ENCODE data around the gene CLCN6. TPM values are rescaled to one million over a fixed set of nuclear protein-coding genes. Genes with fewer than 3 reads are reported as not detected.

CLCN6 gene
- total and polyA plus RNA-seq, 2 of the 8 experiments (the other 6 are each of a cell fraction or from before 2014, with no cell fraction given): 15.7 to 26.0 TPM

DNA sequence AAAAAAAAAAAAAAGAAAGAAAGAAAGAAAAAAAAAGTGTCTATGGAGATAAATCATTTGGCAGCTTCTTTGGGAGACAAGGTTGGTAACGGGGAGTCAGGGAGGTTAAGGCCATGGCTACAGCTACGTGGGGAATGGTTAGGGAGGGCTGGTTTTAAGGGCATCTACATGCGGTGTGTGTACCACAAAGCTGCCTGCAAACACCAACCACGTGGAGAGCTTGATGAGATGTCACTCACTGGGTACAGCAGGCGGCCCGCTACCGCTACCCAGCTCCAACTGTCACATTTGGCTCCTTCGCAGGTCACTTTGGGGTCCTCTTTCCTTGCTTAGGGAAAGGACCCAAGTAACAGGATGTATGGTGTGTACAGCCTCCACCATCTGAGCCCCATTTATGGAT lies 48.5 kb downstream of the CLCN6 start:
- H2BK120ac ChIP-seq (replicated peaks; ENCODE audit: low read depth, low read length): no peak overlapping the region
- H3K9ac ChIP-seq (replicated peaks in 1 of 4; ENCODE audit: extremely low read depth in 1 of 4, low read depth in 3 of 4, low read length in 3 of 4): no peak overlapping the region
- H3K14ac ChIP-seq (ENCODE audit: insufficient read length): no peak overlapping the region
- H3K9me3 ChIP-seq (ENCODE audit: insufficient read depth in 2 of 2, low read depth in 1 of 2, low read length in 1 of 2): no peaks in the 10 kb centered on the region
- no peak overlapping the region for H3K18ac ChIP-seq (ENCODE audit: extremely low read depth, low read length)
- no peak overlapping the region for H3K56ac ChIP-seq (replicated peaks; ENCODE audit: insufficient read length, low read depth, low read length)
- peaks cover 0 to 20% (median 11%) of the 10 kb centered on the region in 4 experiments; a peak in 6 of 7 replicates for H3K27me3 ChIP-seq (replicated peaks in 1 of 4; ENCODE audit: control insufficient read depth in 3 of 4, extremely low read depth in 1 of 4, insufficient read depth in 3 of 4, low read length in 3 of 4)
- no peak overlapping the region for H3K27ac ChIP-seq (ENCODE audit: low read depth, low read length)
- peaks cover 0 to 8% of the 10 kb centered on the region in 2 experiments for H4K20me1 ChIP-seq (replicated peaks in 1 of 2; ENCODE audit: control insufficient read depth in 1 of 2, insufficient read depth in 2 of 2, low read length in 2 of 2)
- no peak overlapping the region for H2BK12ac ChIP-seq (ENCODE audit: low read depth, low read length)
- DNase-seq (ENCODE audit: low read depth in 1 of 2, low spot score in 2 of 2) (no peak), FAIRE-seq (no peak)
- peaks cover 0 to 3% (median 1%) of the 10 kb centered on the region in 4 experiments; a peak in 1 of 7 replicates for H3K4me1 ChIP-seq (replicated peaks in 1 of 4; ENCODE audit: control insufficient read depth in 3 of 4, insufficient read depth in 4 of 4, low read length in 3 of 4)
- TF ChIP-seq ASH2L (IDR thresholded peaks at IDR 0.05; ENCODE audit: low read length) (no peak), CHD1 (IDR thresholded peaks at IDR 0.05; ENCODE audit: low read depth, low read length) (no peak), POLR2A (IDR thresholded peaks at IDR 0.05; ENCODE audit: control extremely low read depth in 1 of 2, low read depth in 2 of 2, low read length in 2 of 2) (no peak), RXRA (IDR thresholded peaks at IDR 0.05; ENCODE audit: insufficient read depth, low read depth, low read length) (no peak), KDM1A (IDR thresholded peaks at IDR 0.05; ENCODE audit: borderline replicate concordance, low read length) (no peak), SRF (IDR thresholded peaks at IDR 0.05; ENCODE audit: low read depth, low read length) (no peak), ZNF274 (IDR thresholded peaks at IDR 0.05; ENCODE audit: borderline replicate concordance, extremely low read depth, low read length) (no peak), TEAD4 (IDR thresholded peaks at IDR 0.05; ENCODE audit: low read depth, low read length) (no peak), TAF1 (IDR thresholded peaks at IDR 0.05; ENCODE audit: low read depth, low read length) (no peak), SUZ12 (IDR thresholded peaks at IDR 0.05; ENCODE audit: low read length) (no peak), GTF2F1 (IDR thresholded peaks at IDR 0.05; ENCODE audit: borderline replicate concordance, low read depth, low read length) (no peak), CTBP2 (IDR thresholded peaks at IDR 0.05; ENCODE audit: borderline replicate concordance, insufficient read depth, insufficient read length, low read length) (no peak)
- TF ChIP-seq, protein P1, sequence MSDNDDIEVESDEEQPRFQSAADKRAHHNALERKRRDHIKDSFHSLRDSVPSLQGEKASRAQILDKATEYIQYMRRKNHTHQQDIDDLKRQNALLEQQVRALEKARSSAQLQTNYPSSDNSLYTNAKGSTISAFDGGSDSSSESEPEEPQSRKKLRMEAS (IDR thresholded peaks at IDR 0.05): no peak
- TF ChIP-seq, protein P2, sequence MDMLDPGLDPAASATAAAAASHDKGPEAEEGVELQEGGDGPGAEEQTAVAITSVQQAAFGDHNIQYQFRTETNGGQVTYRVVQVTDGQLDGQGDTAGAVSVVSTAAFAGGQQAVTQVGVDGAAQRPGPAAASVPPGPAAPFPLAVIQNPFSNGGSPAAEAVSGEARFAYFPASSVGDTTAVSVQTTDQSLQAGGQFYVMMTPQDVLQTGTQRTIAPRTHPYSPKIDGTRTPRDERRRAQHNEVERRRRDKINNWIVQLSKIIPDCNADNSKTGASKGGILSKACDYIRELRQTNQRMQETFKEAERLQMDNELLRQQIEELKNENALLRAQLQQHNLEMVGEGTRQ (IDR thresholded peaks at IDR 0.05; ENCODE audit: low read length): no peak
- H3K79me2 ChIP-seq (ENCODE audit: control insufficient read depth in 1 of 2, insufficient read depth in 2 of 2, low read length in 2 of 2): no peaks in the 10 kb centered on the region
- no peak overlapping the region for H4K5ac ChIP-seq (ENCODE audit: insufficient read length, low read depth, low read length)
- no peak overlapping the region for H2BK15ac ChIP-seq (ENCODE audit: low read length)
- no peak overlapping the region for H3K4me2 ChIP-seq (ENCODE audit: insufficient read depth in 1 of 2, low read depth in 2 of 2, low read length in 2 of 2)
- 86% methylated on average over 8 of the region's 8 CpGs; no CpG with 5 or more reads in 1 of the 2 experiments for WGBS, 2 experiments (ENCODE audit: extremely low coverage in 1 of 2, insufficient coverage in 1 of 2, insufficient read length in 1 of 2, insufficient replicate concordance in 2 of 2, low coverage in 1 of 2, low lambda C conversion rate in 2 of 2, missing lambda C conversion rate in 1 of 2)
- no peak overlapping the region for H2AFZ ChIP-seq (ENCODE audit: low read length)
- ChIA-PET POLR2A (ENCODE audit: partially characterized antibody) (interaction anchor here (0.5 to 9.0 kb wide), 4 partner anchors 47 to 156 kb away, joined by 4 to 81 read pairs (median 4); no protein-coding TSS in a partner anchor), CTCF (ENCODE audit: partially characterized antibody) (interaction anchor here (0.7 to 4.9 kb wide), 17 partner anchors 8 to 113 kb away, joined by 3 to 27 read pairs (median 7); no protein-coding TSS in a partner anchor)
- no peak overlapping the region for H3K23ac ChIP-seq (ENCODE audit: insufficient read length)
- no peak overlapping the region for H2BK5ac ChIP-seq (ENCODE audit: low read depth, low read length)
- no peak overlapping the region for H2AK5ac ChIP-seq (ENCODE audit: low read depth, low read length)
- H2BK20ac ChIP-seq (ENCODE audit: low read length): no peak overlapping the region
- peaks cover 3% of the 10 kb centered on the region; the same call in 1 of the 2 replicates for H3K23me2 ChIP-seq (ENCODE audit: low read depth, low read length)
- no peak overlapping the region for H3K4ac ChIP-seq (replicated peaks; ENCODE audit: insufficient read length, low read depth, low read length)
- no peak overlapping the region for H4K91ac ChIP-seq (replicated peaks; ENCODE audit: insufficient read length, low read length)
- no peaks in the 10 kb centered on the region for H3K79me1 ChIP-seq (ENCODE audit: low read depth, low read length)
- H3K36me3 ChIP-seq (ENCODE audit: control insufficient read depth in 2 of 4, insufficient read depth in 4 of 4, low read length in 3 of 4): no peaks in the 10 kb centered on the region
- H4K8ac ChIP-seq (ENCODE audit: extremely low read depth, insufficient read depth, low read length): no peak overlapping the region
- no peak overlapping the region for H3K4me3 ChIP-seq (ENCODE audit: extremely low read depth in 1 of 4, insufficient read depth in 2 of 4, low read depth in 3 of 4, low read length in 4 of 4)
